Thyroid gland (tissue), 4 donors: ENCODE data around the gene CYBC1.

Experiments
- CTCF ChIP-seq, 6 experiments: fragments of 200-600 bp in 3 of 6; fragments of 450-650 bp in 3 of 6; sonication (generic) in 3 of 6; IDR thresholded peaks; one replicate each; pipeline ENCODE4 v1.5.1; 2016 to 2019; ENCODE audit warnings: antibody characterized with exemption in 6 of 6, mild to moderate bottlenecking in 2 of 6, inconsistent platforms in 1 of 6, moderate library complexity in 1 of 6
- POLR2A ChIP-seq, 2 donors: fragments of 450-650 bp; IDR thresholded peaks; one replicate each; pipeline ENCODE4 v1.6.1; 2017; ENCODE audit warnings: antibody characterized with exemption in 2 of 2, mild to moderate bottlenecking in 2 of 2, moderate library complexity in 1 of 2

- TF ChIP-seq CTCF (IDR thresholded peaks at IDR 0.05) (no peak), POLR2A (IDR thresholded peaks at IDR 0.05) (no peak)
Observed at GRCh38 chr17:82410014-82410716, 40.4 kb downstream of the CYBC1 start.
